GM12878 (cell line): Measurements from ENCODE around the gene OTOP3. TPM values are rescaled to one million over a fixed set of nuclear protein-coding genes. Genes with fewer than 3 reads are reported as not detected.

ENCODE experiments used
- ATAC-seq: fragments of 200-7000 bp; cut with Tn5 transposase; 3 replicates; pipeline ENCODE4 v1.9.1; 2020; ENCODE audit warnings: mild to moderate bottlenecking, moderate library complexity
- BruUV-seq: library from RNA; stranded (reverse); fragments of 400-500 nt; replicated peaks from 2 replicates; lab custom pipeline; 2021; lab: Mats Ljungman, UMichigan
- CTCF ChIA-PET: fragments of 300-600 bp; sonication (Branson Sonifier 250); formaldehyde crosslinking; extraction: SDS; loops from one replicate; lab custom pipeline; 2021; ENCODE audit warnings: inconsistent platforms; lab: Yijun Ruan, JAX
- POLR2A ChIA-PET: fragments of 350-600 bp; formaldehyde crosslinking; extraction: SDS; loops from one replicate; lab custom pipeline; 2021; ENCODE audit warnings: inconsistent platforms; lab: Charles Lee
- RAD21 ChIA-PET: fragments of 300-600 bp; sonication (Branson Sonifier 250); formaldehyde crosslinking; loops from one replicate; lab custom pipeline; 2023; ENCODE audit warnings: antibody characterized with exemption; ENCODE audit not compliant: unreplicated experiment; lab: Charles Lee
- SMC1A ChIA-PET: fragments of 300-600 bp; sonication (Branson Sonifier 250); formaldehyde crosslinking; loops from one replicate; lab custom pipeline; 2023; ENCODE audit not compliant: unreplicated experiment, uncharacterized antibody; lab: Charles Lee
- DNase-seq: peaks from one replicate; pipeline ENCODE4 v3.0.0-alpha.2; 2011; ENCODE audit warnings: low read depth, low spot score
- FAIRE-seq: peaks from 3 replicates; lab custom pipeline; 2011; peaks lifted over from hg19 to GRCh38; lab: Jason Lieb, UNC
- H2AFZ ChIP-seq: 2 replicates; pipeline ENCODE4 v1.6.0; 2011; ENCODE audit warnings: low read depth, low read length, control low read depth; ENCODE audit not compliant: control insufficient read depth
- H3K27ac ChIP-seq: 2 replicates; pipeline ENCODE4 v1.5.1; 2011; ENCODE audit warnings: control low read depth; ENCODE audit not compliant: control insufficient read depth, insufficient read depth
- H3K27me3 ChIP-seq, 2 experiments: replicated peaks in 1 of 2; 2 replicates each; pipeline versions ENCODE4 v1.6.0 to v1.6.1; 2011; ENCODE audit warnings: low read length in 1 of 2; ENCODE audit not compliant: control insufficient read depth in 2 of 2, insufficient read depth in 2 of 2
- H3K36me3 ChIP-seq, 2 experiments: 2 replicates each; pipeline ENCODE4 v1.5.1; 2011; ENCODE audit warnings: low read length in 1 of 2; ENCODE audit not compliant: control insufficient read depth in 2 of 2, insufficient read depth in 2 of 2
- H3K4me1 ChIP-seq: 2 replicates; pipeline ENCODE4 v1.6.1; 2011; ENCODE audit warnings: mild to moderate bottlenecking, low read length, moderate library complexity, mixed read lengths; ENCODE audit not compliant: control insufficient read depth, insufficient read depth
- H3K4me2 ChIP-seq: 2 replicates; pipeline ENCODE4 v1.6.0; 2011; ENCODE audit warnings: control low read depth; ENCODE audit not compliant: control insufficient read depth, insufficient read depth
- H3K4me3 ChIP-seq: fragments of 200-600 bp; sonication (generic); 2 replicates; pipeline ENCODE4 v1.5.1; 2016
- H3K79me2 ChIP-seq: 2 replicates; pipeline ENCODE4 v1.6.0; 2011; ENCODE audit warnings: low read length; ENCODE audit not compliant: control insufficient read depth, insufficient read depth
- H3K9ac ChIP-seq: 2 replicates; pipeline ENCODE4 v1.8.0; 2011; ENCODE audit warnings: low read length, control low read depth, mixed read lengths; ENCODE audit not compliant: control insufficient read depth, insufficient read depth
- H3K9me3 ChIP-seq: replicated peaks from 3 replicates; pipeline ENCODE4 v1.5.1; 2011; ENCODE audit warnings: mild to moderate bottlenecking, low read length; ENCODE audit not compliant: control insufficient read depth, insufficient read depth
- H4K20me1 ChIP-seq: 2 replicates; pipeline ENCODE4 v1.6.0; 2011; ENCODE audit not compliant: control insufficient read depth, insufficient read depth
- ATF3 ChIP-seq: IDR thresholded peaks from 2 replicates; pipeline ENCODE4 v1.6.1; 2011; ENCODE audit warnings: low read depth, mild to moderate bottlenecking, low read length, moderate library complexity, borderline replicate concordance; ENCODE audit errors: extremely low read depth
- CBX3 ChIP-seq: fragments of 200-600 bp; sonication (generic); IDR thresholded peaks from 2 replicates; pipeline ENCODE4 v1.6.1; 2016; ENCODE audit warnings: low read depth, borderline replicate concordance
- CUX1 ChIP-seq: IDR thresholded peaks from 2 replicates; pipeline ENCODE4 v1.6.1; 2012; ENCODE audit warnings: improper control_type of control experiment, low read depth, low read length; ENCODE audit not compliant: insufficient replicate concordance
- EZH2 ChIP-seq: IDR thresholded peaks from 2 replicates; pipeline ENCODE4 v1.6.1; 2012; ENCODE audit warnings: low read depth, mild to moderate bottlenecking, control low read depth, inconsistent platforms, low read length, borderline replicate concordance; ENCODE audit not compliant: control insufficient read depth
- HDAC6 ChIP-seq: fragments of 200-600 bp; sonication (generic); IDR thresholded peaks from one replicate; pipeline ENCODE4 v1.8.0; 2017; ENCODE audit warnings: antibody characterized with exemption; ENCODE audit not compliant: unreplicated experiment
- HSF1 ChIP-seq: fragments of 150-350 bp; IDR thresholded peaks from 2 replicates; pipeline ENCODE4 v1.6.1; 2014; ENCODE audit warnings: mild to moderate bottlenecking, low read depth, low read length
- KDM1A ChIP-seq: fragments of 200-600 bp; sonication (generic); IDR thresholded peaks from 2 replicates; pipeline ENCODE4 v1.6.1; 2016; ENCODE audit warnings: borderline replicate concordance
- NFXL1 ChIP-seq: fragments of 450-650 bp; IDR thresholded peaks from 2 replicates; pipeline ENCODE4 v1.6.1; 2017; ENCODE audit warnings: antibody characterized with exemption, mild to moderate bottlenecking, borderline replicate concordance
- NR2F1 ChIP-seq: fragments of 450-650 bp; conservative IDR thresholded peaks from 2 replicates; pipeline ENCODE4 v1.6.1; 2017; ENCODE audit warnings: mild to moderate bottlenecking
- RELA ChIP-seq: fragments of 450-650 bp; IDR thresholded peaks from 2 replicates; pipeline ENCODE4 v1.8.0; 2014; ENCODE audit warnings: borderline replicate concordance; ENCODE audit not compliant: partially characterized antibody
- SRF ChIP-seq, 2 experiments: IDR thresholded peaks; 2 replicates each; pipeline ENCODE4 v1.6.1; 2011; ENCODE audit warnings: low read depth in 2 of 2, low read length in 2 of 2, mild to moderate bottlenecking in 1 of 2, moderate library complexity in 1 of 2
- USF2 ChIP-seq: IDR thresholded peaks from 2 replicates; pipeline ENCODE4 v1.6.1; 2011; ENCODE audit warnings: low read depth, low read length, improper control_type of control experiment, borderline replicate concordance
- ZNF217 ChIP-seq: fragments of 450-650 bp; IDR thresholded peaks from 2 replicates; pipeline ENCODE4 v1.6.1; 2017; ENCODE audit warnings: antibody characterized with exemption, mild to moderate bottlenecking
- WGBS: methylation state at CpG from one replicate; pipeline ENCODE4 v1.1.6; 2016; ENCODE audit warnings: low lambda C conversion rate; ENCODE audit not compliant: insufficient replicate concordance, insufficient coverage; ENCODE audit errors: missing lambda C conversion rate; 5-methylcytosine and 5-hydroxymethylcytosine counted together
- in situ Hi-C: fragments of 300-500 bp; cut with MboI; formaldehyde crosslinking; loops from 9 replicates; pipeline ENCODE4 v1.14.3; 2018; ENCODE audit warnings: mixed read lengths
- intact Hi-C: fragments of 100-400 bp; cut with micrococcal nuclease; formaldehyde crosslinking; loops from one replicate; pipeline ENCODE4 v1.14.2; 2022; ENCODE audit not compliant: unreplicated experiment
- polyA plus RNA-seq, 11 experiments: library from polyadenylated mRNA; depleted of rRNA in 4 of 11; unstranded in 6 of 11; stranded (reverse) in 5 of 11; fragments of >200 nt; fragmentation: Nextera tagmentation in 4 of 11; fragmentation: Illumina TruSeq in 1 of 11; extraction: Ambion mirVana in 4 of 11; extraction: Trizol in 1 of 11; gene quantifications; 1 replicate in 1 of 11; 2 replicates in 10 of 11; pipeline versions ENCODE4 v1.2.1 to v1.2.3, GENCODE V29; 2011 to 2016; ENCODE audit warnings: inconsistent platforms in 2 of 11, missing spikeins in 2 of 11, low read depth in 1 of 11
- total RNA-seq, 4 experiments: library from RNA; depleted of rRNA in 3 of 4; stranded (reverse); fragments of >200 nt in 3 of 4; fragmentation: Illumina TruSeq in 1 of 4; extraction: Trizol in 1 of 4; gene quantifications; 2 replicates each; pipeline versions ENCODE4 v1.2.1 to v1.2.3, GENCODE V29; 2013 to 2021

Gene OTOP3
- total and polyA plus RNA-seq, 10 of the 15 experiments (the other 5 are each of a cell fraction or from before 2014, with no cell fraction given) = 0.03 to 0.06 TPM; not detected in 8

GRCh38 chr17:74903034-74903433 is 32.7 kb upstream of the OTOP3 start (continued):
- no peak for TF ChIP-seq SRF (IDR thresholded peaks at IDR 0.05; ENCODE audit: low read depth in 2 of 2, low read length in 2 of 2)
- TF ChIP-seq KDM1A = no peak
- no peak for TF ChIP-seq ATF3
- TF ChIP-seq HDAC6 = no peak

GRCh38 chr17:74903671-74904070 is 32.0 kb upstream of the OTOP3 start:
- RAD21 ChIA-PET = no interaction called here
- WGBS = 21% methylated on average over 6 of the region's 6 CpGs
- H3K27me3 ChIP-seq = peaks cover 0 to 3% of the 10 kb centered on the region in 2 experiments; a peak in 2 of 4 replicates
- FAIRE-seq (no peak), ATAC-seq (no peak), DNase-seq (no peak)
- POLR2A ChIA-PET = no interaction called here
- no TSS peak for BruUV-seq
- no peaks in the 10 kb centered on the region for H3K79me2 ChIP-seq
- no peak overlapping the region for H3K27ac ChIP-seq
- no peaks in the 10 kb centered on the region for H3K9me3 ChIP-seq
- SMC1A ChIA-PET = no interaction called here
- H3K36me3 ChIP-seq = no peaks in the 10 kb centered on the region
- intact Hi-C loops (no loop called here), in situ Hi-C loops (no loop called here)
- H3K4me2 ChIP-seq = no peak overlapping the region
- H3K9ac ChIP-seq = no peak overlapping the region
- no peaks in the 10 kb centered on the region for H3K4me1 ChIP-seq
- H3K4me3 ChIP-seq = no peak overlapping the region
- CTCF ChIA-PET = interaction anchor here (1.6 kb wide), 1 partner anchor 57 kb away, joined by 4 read pairs; no protein-coding TSS in a partner anchor
- no peak overlapping the region for H2AFZ ChIP-seq
- H4K20me1 ChIP-seq = no peaks in the 10 kb centered on the region
- TF ChIP-seq HSF1 (no peak), ATF3 (no peak), RELA (no peak), NR2F1 (no peak), NFXL1 (no peak), EZH2 (no peak), CBX3 (no peak), ZNF217 (no peak), CUX1 (no peak), USF2 (no peak)
